Left ventricle myocardium inferior (tissue), 1 donor: ENCODE measurements around the gene MRO. TPM values are rescaled to one million over a fixed set of nuclear protein-coding genes. Genes with fewer than 3 reads are reported as not detected.
"Not testable (repeated sequence)": the region's sequence is repeated elsewhere in the genome, so short reads cannot be mapped to it uniquely, and the experiment has no call there.

Experiments used
- DNase-seq: peaks from one replicate; pipeline ENCODE4 v3.0.0-alpha.2; 2020
- H3K27ac ChIP-seq: fragments of 200-600 bp; replicated peaks from 2 replicates; pipeline ENCODE4 v1.8.0; 2021
- H3K27me3 ChIP-seq: fragments of 200-600 bp; 2 replicates; pipeline ENCODE4 v1.8.0; 2021; ENCODE audit warnings: low read depth
- H3K36me3 ChIP-seq: fragments of 200-600 bp; 2 replicates; pipeline ENCODE4 v1.8.0; 2021
- H3K4me1 ChIP-seq: fragments of 200-600 bp; 2 replicates; pipeline ENCODE4 v1.8.0; 2021
- H3K4me3 ChIP-seq: fragments of 200-600 bp; 2 replicates; pipeline ENCODE4 v1.8.0; 2021; ENCODE audit warnings: mild to moderate bottlenecking, moderate library complexity
- H3K9me3 ChIP-seq: fragments of 200-600 bp; replicated peaks from 2 replicates; pipeline ENCODE4 v1.8.0; 2021
- CTCF ChIP-seq: fragments of 200-600 bp; IDR thresholded peaks from 2 replicates; pipeline ENCODE4 v1.8.0; 2021; ENCODE audit warnings: antibody characterized with exemption, mild to moderate bottlenecking, borderline replicate concordance
- intact Hi-C: fragments of 100-400 bp; cut with micrococcal nuclease; formaldehyde crosslinking; loops from one replicate; pipeline ENCODE4 v1.11.0; 2022
- total RNA-seq: library from RNA; stranded (reverse); fragmentation: NEBNext Ultra II Directional; extraction: Animal tissue kit (Norgen Biotek cat#: 25700); gene quantifications from one replicate; pipeline ENCODE4 v1.2.1, GENCODE V29; 2021
- donor health status: DM: no; HTN: yes; CAD: no; lungs with severe emphysema.

MRO gene
- total RNA-seq, 1 donor from 2014 or later: 3.8 TPM

- Histone ChIP-seq H3K36me3 (no peaks in the 10 kb centered on the region), H3K4me1 (peaks cover 29% of the 10 kb centered on the region), H3K4me3 (no peak overlapping the region), H3K27ac (no peak overlapping the region), H3K9me3 (no peaks in the 10 kb centered on the region), H3K27me3 (no peaks in the 10 kb centered on the region)
- no peak for DNase-seq
- intact Hi-C loops: no loop called here
- TF ChIP-seq CTCF: no peak
Observed at GRCh38 chr18:50836521-50836957, 16.7 kb upstream of the MRO start.

GRCh38 chr18:50833496-50833895, 13.7 kb upstream of the MRO start:
- H3K4me1 ChIP-seq, H3K9me3 ChIP-seq, intact Hi-C loops, H3K27me3 ChIP-seq, H3K4me3 ChIP-seq, H3K36me3 ChIP-seq, DNase-seq, H3K27ac ChIP-seq: not testable (repeated sequence)

DNA sequence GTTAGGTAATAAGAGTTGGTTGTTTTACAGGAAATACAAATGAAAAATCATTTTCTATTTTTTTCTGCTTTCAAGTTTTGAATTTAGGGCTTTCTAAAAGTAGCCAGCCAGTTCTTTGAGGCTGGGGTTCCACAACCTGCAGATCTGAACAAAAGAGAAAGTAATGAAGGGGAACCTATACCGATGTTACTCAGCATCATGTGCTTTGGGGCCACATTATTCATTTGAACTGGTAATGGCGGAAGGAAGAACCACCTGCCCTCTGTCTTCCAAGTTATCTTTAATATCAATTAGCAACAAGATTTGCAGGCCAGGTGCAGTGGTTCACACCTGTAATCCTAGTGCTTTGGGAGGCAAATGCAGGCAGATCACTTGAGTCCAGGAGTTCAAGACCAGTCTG, 12.9 kb upstream of the MRO start:
- TF ChIP-seq CTCF: no peak
- no peaks in the 10 kb centered on the region for H3K36me3 ChIP-seq
- H3K4me3 ChIP-seq: no peak overlapping the region
- H3K9me3 ChIP-seq: no peaks in the 10 kb centered on the region
- H3K27ac ChIP-seq: no peak overlapping the region
- intact Hi-C loops: no loop called here
- H3K4me1 ChIP-seq: peaks cover 6% of the 10 kb centered on the region
- DNase-seq: no peak
- H3K27me3 ChIP-seq: no peaks in the 10 kb centered on the region

- no peaks in the 10 kb centered on the region for H3K4me1 ChIP-seq
- TF ChIP-seq CTCF: no peak
- no peaks in the 10 kb centered on the region for H3K36me3 ChIP-seq
- no peaks in the 10 kb centered on the region for H3K9me3 ChIP-seq
- intact Hi-C loops: no loop called here
- no peak for DNase-seq
- H3K27ac ChIP-seq: no peak overlapping the region
- no peak overlapping the region for H3K4me3 ChIP-seq
- no peaks in the 10 kb centered on the region for H3K27me3 ChIP-seq
Observed at GRCh38 chr18:50830544-50830943, 10.7 kb upstream of the MRO start.

GRCh38 chr18:50829644-50830043, 9.8 kb upstream of the MRO start:
- Histone ChIP-seq H3K9me3 (no peaks in the 10 kb centered on the region), H3K4me1 (no peaks in the 10 kb centered on the region), H3K4me3 (no peak overlapping the region), H3K27me3 (no peaks in the 10 kb centered on the region), H3K36me3 (no peaks in the 10 kb centered on the region), H3K27ac (no peak overlapping the region)
- DNase-seq: no peak
- intact Hi-C loops: loop anchor here (10.0 kb wide), 1 partner anchor 225 kb away; no protein-coding TSS in a partner anchor
- TF ChIP-seq CTCF: no peak

DNA sequence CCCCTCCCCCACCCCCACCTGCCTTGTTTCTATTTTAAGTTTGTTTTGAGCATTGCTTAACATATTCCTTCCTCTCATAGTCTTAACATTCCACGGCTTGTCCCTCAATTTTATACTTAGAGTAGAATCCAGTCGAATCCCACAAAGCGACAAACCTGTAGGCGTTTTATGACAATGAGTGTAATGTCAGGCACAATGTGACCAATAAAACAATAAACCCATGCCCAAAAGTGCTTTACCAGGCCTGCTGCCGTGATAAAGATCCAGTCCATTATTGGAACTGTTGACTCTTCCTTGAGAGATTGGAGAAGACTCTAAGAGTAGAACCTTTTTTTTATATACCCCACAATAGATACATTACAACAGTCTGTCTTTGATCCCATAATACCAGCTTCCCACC, 6.2 kb upstream of the MRO start:
- H3K27ac ChIP-seq: no peak overlapping the region
- intact Hi-C loops: loop anchor here (10.0 kb wide), 1 partner anchor 229 kb away; no protein-coding TSS in a partner anchor
- no peaks in the 10 kb centered on the region for H3K36me3 ChIP-seq
- peaks cover 5% of the 10 kb centered on the region for H3K4me1 ChIP-seq
- no peak for DNase-seq
- no peaks in the 10 kb centered on the region for H3K27me3 ChIP-seq
- TF ChIP-seq CTCF: no peak
- H3K9me3 ChIP-seq: no peaks in the 10 kb centered on the region
- no peak overlapping the region for H3K4me3 ChIP-seq
